ENCODE measurements around the gene GAS2L2. TPM values are rescaled to one million over a fixed set of nuclear protein-coding genes. Genes with fewer than 3 reads are reported as not detected.

Gene GAS2L2
- polyA plus RNA-seq, 1 donor, result not detected

GRCh38 chr17:35745246-35745645 lies 7.8 kb downstream of the GAS2L2 start:
- no peak for DNase-seq

DNA sequence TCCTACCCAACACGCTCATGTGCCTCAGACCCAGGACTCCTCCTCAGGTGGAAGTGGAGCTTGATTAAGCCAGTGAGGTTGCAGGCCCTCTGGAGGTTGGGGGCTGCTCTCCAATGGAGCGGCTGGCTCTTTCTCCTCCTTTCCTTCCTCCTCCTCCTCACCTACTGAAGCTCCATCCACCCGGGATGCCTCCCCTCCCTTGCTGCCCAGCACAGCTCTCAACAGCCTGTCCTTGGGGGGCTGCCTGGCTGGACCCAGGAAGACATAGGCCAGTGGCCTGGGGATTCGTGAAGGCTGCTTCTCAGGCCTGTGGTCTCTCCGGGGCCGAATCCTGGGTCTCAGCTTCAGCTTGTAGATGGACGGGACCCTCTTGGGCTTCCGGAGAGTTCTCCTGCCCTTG lies 8.2 kb downstream of the GAS2L2 start:
- no peak for DNase-seq

DNA sequence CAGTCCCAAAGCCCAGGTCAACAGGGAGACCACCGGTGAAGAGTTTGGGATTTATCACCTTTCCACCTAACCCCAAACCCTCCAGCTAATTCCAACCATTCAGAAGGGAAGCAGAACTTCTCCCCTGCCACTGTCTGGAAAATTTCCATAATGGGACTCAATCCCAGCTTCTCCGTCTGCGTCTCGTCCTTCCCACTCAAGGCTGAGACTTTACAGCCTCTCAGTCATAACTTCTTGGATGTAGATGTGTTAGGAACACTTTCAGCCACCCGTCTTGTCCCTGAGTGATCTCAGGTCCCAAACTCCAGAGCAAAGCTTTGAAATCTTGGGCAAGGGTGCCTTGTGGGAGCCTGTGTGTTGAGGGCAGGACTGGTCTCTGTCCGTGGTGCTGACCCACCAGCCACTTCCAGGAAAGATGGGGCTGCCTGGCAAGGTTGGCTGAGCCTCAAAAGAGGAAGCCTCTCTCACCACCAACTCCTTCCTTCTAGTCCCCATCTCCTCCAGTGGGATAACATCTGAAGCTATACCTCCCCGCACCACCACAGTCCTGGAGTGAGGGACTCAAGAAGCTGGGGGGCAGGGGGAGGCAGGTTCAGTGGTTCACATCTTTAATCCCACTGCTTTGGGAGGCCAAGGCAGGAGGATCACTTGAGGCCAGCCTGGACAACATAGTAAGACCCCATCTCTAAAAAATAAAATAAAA lies 9.3 kb downstream of the GAS2L2 start:
- DNase-seq, result no peak

GRCh38 chr17:35742896-35743477 lies 10.1 kb downstream of the GAS2L2 start:
- DNase-seq, result no peak

- DNase-seq, result no peak
Measured at GRCh38 chr17:35742496-35742895, 10.5 kb downstream of the GAS2L2 start.

GRCh38 chr17:35740997-35741931 lies 11.8 kb downstream of the GAS2L2 start:
- no peak for DNase-seq

DNA sequence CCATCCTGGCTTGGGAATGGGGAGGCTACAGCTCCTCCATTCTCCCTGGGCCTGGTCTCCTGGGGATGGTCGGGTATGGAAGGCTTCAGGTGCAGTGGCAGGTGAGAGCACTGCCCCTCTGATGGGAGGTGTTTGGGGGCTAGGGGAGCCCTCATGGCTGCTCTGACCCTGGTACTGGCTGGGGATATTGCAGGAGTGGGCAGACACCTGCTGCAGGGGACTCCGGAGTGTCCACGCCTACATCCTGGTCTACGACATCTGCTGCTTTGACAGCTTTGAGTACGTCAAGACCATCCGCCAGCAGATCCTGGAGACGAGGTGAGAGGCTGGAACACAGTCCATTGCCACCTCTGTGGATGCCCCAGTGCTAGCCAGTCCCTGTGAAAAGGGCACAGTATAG lies 12.8 kb downstream of the GAS2L2 start:
- DNase-seq, result no peak

DNA sequence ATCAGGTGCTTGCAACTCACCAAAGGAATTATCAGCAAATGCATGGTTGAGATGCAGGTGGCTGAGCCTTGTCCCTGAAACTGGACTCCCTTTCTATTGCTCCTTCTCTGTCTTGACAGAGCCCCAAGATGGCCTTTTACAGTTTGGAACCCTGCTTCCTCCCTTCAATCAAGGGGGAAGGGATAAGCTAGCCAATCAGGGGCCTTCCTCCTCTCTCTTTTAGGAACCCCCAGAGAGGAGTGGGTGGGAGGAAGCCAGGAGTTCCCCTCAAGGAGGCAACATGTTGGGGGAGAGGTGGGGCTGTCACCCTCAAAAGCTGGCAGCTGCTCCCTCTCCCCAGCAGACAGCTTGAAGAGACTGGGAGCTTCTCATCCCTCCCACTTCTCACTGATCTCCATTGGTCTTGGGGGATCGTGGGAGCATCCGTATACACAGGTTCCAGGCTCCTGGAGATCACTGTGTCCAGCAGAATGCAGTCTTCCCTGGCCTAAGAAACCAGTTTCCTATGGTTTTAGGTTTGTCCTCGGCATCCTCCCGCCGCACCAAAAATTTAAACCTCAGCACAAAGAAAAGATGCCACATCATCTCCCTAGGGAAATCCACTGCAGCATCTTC lies 14.4 kb downstream of the GAS2L2 start:
- DNase-seq, result no peak

GRCh38 chr17:35736236-35736635 lies 16.8 kb downstream of the GAS2L2 start:
- DNase-seq, result no peak

DNA sequence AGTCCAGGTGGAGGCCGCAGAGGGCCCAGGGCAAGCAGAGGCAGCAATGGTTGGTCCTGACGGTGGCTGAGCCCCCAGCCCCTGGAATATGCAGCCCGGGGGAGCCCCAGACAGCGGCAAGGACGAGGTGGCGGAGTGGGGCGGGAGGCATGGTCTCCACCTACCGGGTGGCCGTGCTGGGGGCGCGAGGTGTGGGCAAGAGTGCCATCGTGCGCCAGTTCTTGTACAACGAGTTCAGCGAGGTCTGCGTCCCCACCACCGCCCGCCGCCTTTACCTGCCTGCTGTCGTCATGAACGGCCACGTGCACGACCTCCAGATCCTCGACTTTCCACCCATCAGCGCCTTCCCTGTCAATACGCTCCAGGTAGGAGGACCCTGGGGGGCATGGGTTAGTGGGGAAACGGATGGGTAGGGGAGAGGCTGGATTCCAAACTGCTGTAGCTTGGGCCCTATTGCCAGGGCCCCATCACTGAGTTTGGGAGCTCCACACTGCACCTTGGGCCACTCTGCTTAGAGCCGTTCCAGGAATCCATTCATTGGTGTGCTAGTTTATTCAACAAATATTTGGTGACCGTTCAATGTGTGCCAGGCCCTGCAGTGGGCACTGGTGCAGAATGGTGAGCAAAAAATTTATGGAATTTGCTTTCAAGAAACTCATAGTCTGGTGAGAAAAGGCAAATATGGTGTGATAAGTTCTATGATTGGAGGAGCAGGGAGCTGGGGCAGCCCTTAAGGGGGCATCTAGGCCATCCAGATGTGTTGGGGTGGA lies 17.8 kb downstream of the GAS2L2 start:
- DNase-seq, result no peak

DNA sequence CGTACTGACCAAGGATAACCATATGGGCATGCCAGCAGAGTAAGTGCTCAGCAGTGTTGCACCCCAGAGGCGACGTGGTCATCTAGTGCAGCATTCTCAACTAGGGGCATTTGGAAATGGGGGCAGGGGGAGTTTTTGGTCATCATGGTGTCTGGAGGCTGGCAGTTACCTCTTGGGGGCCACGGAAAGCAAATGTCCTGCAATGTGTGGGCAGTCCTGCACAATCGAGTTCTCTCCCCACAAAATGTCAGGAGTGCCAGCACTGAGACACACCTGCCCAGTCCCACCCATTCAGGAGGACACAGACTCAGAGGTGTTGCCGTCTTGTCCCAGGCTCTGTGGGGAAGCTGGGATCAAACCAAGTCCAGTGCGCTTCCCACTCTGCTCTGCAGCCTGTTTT lies 18.6 kb downstream of the GAS2L2 start:
- DNase-seq, result no peak

GRCh38 chr17:35733366-35733765 lies 19.7 kb downstream of the GAS2L2 start:
- no peak for DNase-seq

DNA sequence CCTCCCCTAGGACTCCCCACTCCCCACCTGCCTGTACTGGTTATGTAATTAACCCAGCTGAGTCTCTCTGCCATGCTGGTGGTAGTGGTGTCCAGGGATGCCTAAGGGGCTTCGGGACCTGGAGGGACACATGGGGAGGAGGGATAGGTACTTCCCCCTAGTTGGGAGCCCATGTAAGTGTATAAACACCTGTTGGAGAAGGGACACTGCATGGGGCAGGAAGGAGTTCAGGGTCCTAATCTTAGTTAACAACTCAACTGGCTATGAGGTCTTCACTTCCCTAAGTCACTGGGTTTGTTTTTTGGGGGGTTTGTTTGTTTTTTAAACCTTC lies 20.3 kb downstream of the GAS2L2 start:
- no peak for DNase-seq

DNA sequence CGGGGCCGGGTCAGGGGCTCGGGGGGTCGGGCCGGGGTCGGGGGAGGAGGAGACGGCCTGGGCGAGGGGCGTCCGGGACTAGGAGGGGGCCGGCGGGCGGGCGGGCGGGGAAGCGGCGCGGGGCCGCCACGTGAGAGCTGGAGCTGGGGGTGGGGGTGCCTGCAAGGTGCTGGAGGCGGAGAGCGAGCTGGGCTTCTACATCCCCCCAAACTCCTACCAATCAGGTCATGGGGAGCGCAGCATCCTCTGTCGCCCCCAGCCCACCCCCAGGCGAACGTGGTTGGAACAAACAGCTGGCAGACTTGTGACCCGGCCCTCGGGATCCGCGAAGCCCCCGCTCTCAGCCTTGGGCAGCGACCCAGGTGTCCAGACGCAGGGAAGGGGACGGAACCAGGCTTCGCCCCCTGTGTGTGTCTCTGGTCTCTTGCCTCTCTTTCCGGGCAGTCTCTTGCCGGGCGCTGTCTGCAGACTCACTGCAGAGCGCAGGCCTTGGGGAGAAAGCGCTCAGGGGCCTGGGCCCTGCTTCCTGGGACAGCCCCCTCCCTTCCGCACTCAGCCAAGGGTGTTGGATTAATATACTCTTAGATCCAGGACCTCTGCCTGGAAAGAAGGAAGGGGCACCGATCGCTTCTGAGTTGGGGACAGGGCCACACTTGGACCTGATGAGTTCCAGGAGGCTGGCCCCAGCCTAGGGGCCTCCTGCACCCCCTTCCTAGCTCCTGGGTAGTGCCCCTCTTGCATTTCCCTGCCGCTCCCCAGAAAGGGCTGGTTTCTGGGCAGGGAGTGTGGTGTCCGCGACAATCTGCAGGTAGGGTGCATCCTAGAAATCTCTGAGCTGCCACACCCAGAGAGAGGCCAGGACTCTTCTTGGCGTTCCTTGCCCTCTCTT lies 20.9 kb downstream of the GAS2L2 start:
- no peak for DNase-seq

GRCh38 chr17:35731239-35731916 lies 21.7 kb downstream of the GAS2L2 start, which contains the start of gene RASL10B:
Gene RASL10B, plus strand, starts transcription at chr17:35731639. Its CDS starts 3,546 bp downstream, at chr17:35735185.
- DNase-seq, result peak; percentile 43

GRCh38 chr17:35730400-35731005 lies 22.5 kb downstream of the GAS2L2 start:
- no peak for DNase-seq

GRCh38 chr17:35729405-35729833 lies 23.6 kb downstream of the GAS2L2 start:
- DNase-seq, result no peak

DNA sequence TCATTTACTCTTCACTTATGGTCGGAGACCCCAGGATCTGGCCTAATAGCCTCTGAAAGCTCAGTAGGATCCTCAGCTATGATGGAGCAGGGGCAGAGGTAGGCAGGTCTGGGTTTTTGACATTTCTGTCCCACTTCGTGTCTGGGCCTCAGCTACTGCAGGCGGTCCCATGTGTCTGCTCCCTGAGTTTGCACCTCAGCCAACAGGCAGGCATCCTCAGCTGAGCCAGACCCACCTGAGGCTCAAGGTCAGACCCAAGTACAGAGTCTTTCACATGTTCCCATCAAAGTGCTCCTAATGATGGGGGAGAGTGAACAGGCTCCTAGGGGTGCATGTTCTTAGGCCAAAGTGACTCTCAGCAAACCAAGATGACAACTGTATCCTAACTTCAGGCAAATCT lies 24.5 kb downstream of the GAS2L2 start:
- DNase-seq, result no peak

DNA sequence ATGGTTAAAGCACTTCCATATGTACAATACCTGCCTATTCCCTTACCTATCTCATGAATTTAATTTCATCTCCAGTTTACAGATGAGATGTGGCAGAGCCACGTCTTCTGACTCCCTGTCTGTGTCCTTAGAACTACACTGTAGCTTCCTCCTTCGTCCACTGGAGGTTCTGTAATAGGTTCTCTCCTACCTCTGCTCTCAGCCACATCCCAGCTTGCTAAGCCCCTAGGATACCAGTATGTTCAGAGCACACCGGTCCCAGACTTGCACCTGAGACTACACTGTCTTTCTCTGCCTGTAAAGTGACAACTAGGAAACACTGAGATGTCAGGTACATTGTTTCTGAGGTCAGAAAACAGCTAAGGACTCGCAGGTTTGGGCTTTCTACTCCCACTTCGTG lies 25.4 kb downstream of the GAS2L2 start:
- no peak for DNase-seq

- DNase-seq, result no peak
Measured at GRCh38 chr17:35726953-35727460, 26.0 kb downstream of the GAS2L2 start.
